GM13977 (cell line): ENCODE data around the gene B3GNT4.

Experiments
- DNase-seq: peaks from one replicate; pipeline ENCODE4 v3.0.0; 2012; ENCODE audit warnings: low spot score
- in situ Hi-C: fragments of 300-500 bp; cut with MboI; formaldehyde crosslinking; loops from one replicate; pipeline ENCODE4 v1.12.0; 2022; ENCODE audit warnings: low sequenced_read_pairs, low pct_unique_long_range_greater_than_20kb, mixed read lengths, inconsistent platforms; ENCODE audit not compliant: unreplicated experiment
- TF ChIP-seq, protein P1 (sequence below): IDR thresholded peaks from 2 replicates; pipeline ENCODE4 v1.5.1; 2012; ENCODE audit warnings: mild to moderate bottlenecking, control low read depth; ENCODE audit not compliant: insufficient read depth; ENCODE audit errors: extremely low read depth, missing control alignments

B3GNT4 gene

GRCh38 chr12:122203301-122204166 is at the start of gene B3GNT4:
Gene B3GNT4 (plus strand): TSS chr12:122203709. CDS start chr12:122204619, 910 bp downstream.
- TF ChIP-seq, protein P1, sequence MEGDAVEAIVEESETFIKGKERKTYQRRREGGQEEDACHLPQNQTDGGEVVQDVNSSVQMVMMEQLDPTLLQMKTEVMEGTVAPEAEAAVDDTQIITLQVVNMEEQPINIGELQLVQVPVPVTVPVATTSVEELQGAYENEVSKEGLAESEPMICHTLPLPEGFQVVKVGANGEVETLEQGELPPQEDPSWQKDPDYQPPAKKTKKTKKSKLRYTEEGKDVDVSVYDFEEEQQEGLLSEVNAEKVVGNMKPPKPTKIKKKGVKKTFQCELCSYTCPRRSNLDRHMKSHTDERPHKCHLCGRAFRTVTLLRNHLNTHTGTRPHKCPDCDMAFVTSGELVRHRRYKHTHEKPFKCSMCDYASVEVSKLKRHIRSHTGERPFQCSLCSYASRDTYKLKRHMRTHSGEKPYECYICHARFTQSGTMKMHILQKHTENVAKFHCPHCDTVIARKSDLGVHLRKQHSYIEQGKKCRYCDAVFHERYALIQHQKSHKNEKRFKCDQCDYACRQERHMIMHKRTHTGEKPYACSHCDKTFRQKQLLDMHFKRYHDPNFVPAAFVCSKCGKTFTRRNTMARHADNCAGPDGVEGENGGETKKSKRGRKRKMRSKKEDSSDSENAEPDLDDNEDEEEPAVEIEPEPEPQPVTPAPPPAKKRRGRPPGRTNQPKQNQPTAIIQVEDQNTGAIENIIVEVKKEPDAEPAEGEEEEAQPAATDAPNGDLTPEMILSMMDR: no peak
- in situ Hi-C loops: no loop called here
- peak; percentile 74 for DNase-seq

DNA sequence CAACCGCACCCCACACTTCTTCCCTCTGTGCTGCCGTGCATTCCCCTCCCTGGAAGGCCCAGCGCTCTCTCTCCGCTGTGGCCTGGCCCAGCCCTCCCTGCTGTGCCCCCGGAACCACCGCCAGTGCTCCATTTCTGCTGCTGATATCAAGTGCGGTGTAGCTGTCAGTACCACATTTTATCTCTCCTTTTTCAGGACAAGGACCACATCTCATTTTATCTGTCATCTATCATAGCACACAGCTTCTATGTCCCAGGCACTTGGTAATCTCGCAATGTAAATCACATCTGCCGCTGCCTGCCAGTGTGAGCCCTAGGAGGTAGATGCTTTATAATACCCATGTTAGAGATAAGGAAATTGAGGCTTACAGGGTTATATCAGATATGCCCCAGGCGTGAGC is 47.8 kb upstream of the B3GNT4 start:
- TF ChIP-seq, protein P1: no peak
- in situ Hi-C loops: no loop called here
- DNase-seq: no peak

DNA sequence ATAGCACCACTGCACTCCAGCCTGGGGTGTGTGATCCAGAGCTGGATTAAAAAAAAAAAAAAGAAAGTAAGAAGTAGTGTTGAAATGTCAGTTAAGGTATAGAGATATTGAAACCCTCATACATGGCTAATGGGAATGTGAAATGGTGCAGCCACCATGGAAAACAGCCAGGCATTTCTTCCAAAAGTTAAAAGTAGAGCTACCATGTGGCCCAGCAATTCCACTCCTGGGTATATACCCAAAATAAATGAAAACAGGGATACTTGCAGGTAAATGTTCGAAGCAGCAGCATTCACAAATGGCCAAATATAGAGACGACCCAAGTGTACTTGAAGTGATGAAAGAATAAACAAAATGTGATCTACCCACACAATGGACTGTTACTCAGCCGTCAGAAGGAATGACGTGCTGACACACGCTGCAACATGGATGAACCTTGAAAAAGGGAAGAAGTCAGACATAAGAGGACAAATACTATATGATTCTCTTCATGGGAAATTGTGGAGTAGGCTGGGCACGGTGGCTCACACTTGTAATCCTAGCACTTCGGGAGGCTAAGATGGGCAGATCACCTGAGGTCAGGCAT is 44.7 kb upstream of the B3GNT4 start:
- TF ChIP-seq, protein P1: no peak
- in situ Hi-C loops: no loop called here
- DNase-seq: no peak

GRCh38 chr12:122159882-122160281 is 43.6 kb upstream of the B3GNT4 start:
- TF ChIP-seq, protein P1: peak; percentile 24
- in situ Hi-C loops: no loop called here
- DNase-seq: no peak

- in situ Hi-C loops: no loop called here
- no peak for DNase-seq
- TF ChIP-seq, protein P1: no peak
Measured at GRCh38 chr12:122160761-122161160, 42.7 kb upstream of the B3GNT4 start.

DNA sequence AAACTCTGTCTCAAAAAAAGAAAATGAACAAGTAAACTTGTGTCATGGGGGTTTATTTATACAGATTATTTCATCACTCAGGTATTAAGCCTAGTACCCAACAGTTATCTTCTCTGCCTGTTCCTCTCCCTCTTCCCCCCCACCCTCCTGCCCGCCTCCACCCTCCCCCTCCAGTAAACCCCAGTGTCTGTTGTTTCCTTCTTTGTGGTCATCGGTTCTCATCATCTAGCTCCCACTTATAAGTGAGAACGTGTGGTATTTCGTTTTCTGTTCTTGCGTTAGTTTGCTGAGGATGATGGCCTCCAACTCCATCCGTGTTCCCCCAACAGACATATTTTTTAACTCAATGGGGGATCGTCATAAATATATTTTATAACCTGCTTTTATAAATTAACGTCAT is 41.8 kb upstream of the B3GNT4 start:
- in situ Hi-C loops: no loop called here
- TF ChIP-seq, protein P1: no peak
- no peak for DNase-seq
